DOHH2 (cell line): ENCODE data around the gene SPATA17.

Experiments
- H3F3A ChIP-seq: fragments of 200-600 bp; sonication (generic), shearing (Covaris generic); 2 replicates; pipeline ENCODE4 v1.6.0; 2016; ENCODE audit warnings: antibody characterized with exemption, mild to moderate bottlenecking; ENCODE audit not compliant: control insufficient read depth, insufficient read depth
- H3K27ac ChIP-seq: fragments of 200-600 bp; sonication (generic); 2 replicates; pipeline ENCODE4 v1.5.1; 2014; ENCODE audit warnings: low read depth, mild to moderate bottlenecking, low read length, moderate library complexity
- H3K27me3 ChIP-seq: fragments of 200-600 bp; sonication (generic); 2 replicates; pipeline ENCODE4 v1.6.1; 2014; ENCODE audit warnings: mild to moderate bottlenecking, low read length, mixed read lengths; ENCODE audit not compliant: control insufficient read depth
- H3K36me3 ChIP-seq: fragments of 200-600 bp; sonication (generic); 2 replicates; pipeline ENCODE4 v1.6.1; 2014; ENCODE audit warnings: mild to moderate bottlenecking, low read length, moderate library complexity, mixed read lengths; ENCODE audit not compliant: control insufficient read depth
- H3K4me1 ChIP-seq: fragments of 200-600 bp; sonication (generic); 2 replicates; pipeline ENCODE4 v1.6.1; 2014; ENCODE audit warnings: mild to moderate bottlenecking, low read length, mixed read lengths; ENCODE audit not compliant: control insufficient read depth
- H3K4me2 ChIP-seq: fragments of 200-600 bp; sonication (generic); 2 replicates; pipeline ENCODE4 v1.6.0; 2014; ENCODE audit warnings: mild to moderate bottlenecking, low read length, moderate library complexity
- H3K4me3 ChIP-seq: fragments of 200-600 bp; sonication (generic); 2 replicates; pipeline ENCODE4 v1.5.1; 2014; ENCODE audit warnings: mild to moderate bottlenecking, low read length, mixed read lengths
- H3K79me2 ChIP-seq: fragments of 200-600 bp; sonication (generic); 2 replicates; pipeline ENCODE4 v1.6.1; 2014; ENCODE audit warnings: mild to moderate bottlenecking, low read length, mixed read lengths; ENCODE audit not compliant: control insufficient read depth
- H3K9me2 ChIP-seq: fragments of 200-600 bp; sonication (generic); replicated peaks from 2 replicates; pipeline ENCODE4 v1.6.1; 2014; ENCODE audit warnings: mild to moderate bottlenecking, low read length, mixed read lengths; ENCODE audit not compliant: control insufficient read depth
- H3K9me3 ChIP-seq: fragments of 200-600 bp; sonication (generic); 2 replicates; pipeline ENCODE4 v1.6.1; 2014; ENCODE audit warnings: antibody characterized with exemption, low read length, mixed read lengths; ENCODE audit not compliant: control insufficient read depth, insufficient read depth
- H4K20me1 ChIP-seq: fragments of 200-600 bp; sonication (generic); 2 replicates; pipeline ENCODE4 v1.6.0; 2014; ENCODE audit warnings: low read depth, mild to moderate bottlenecking, antibody characterized with exemption, low read length, moderate library complexity; ENCODE audit not compliant: control insufficient read depth, insufficient read depth
- EZH2phosphoT487 ChIP-seq: fragments of 200-600 bp; sonication (generic); IDR thresholded peaks from 2 replicates; pipeline ENCODE4 v1.6.1; 2017; ENCODE audit warnings: borderline replicate concordance, mild to moderate bottlenecking, antibody characterized with exemption, low read length, moderate library complexity, mixed read lengths
- TF ChIP-seq, protein P1 (sequence below): fragments of 200-600 bp; sonication (generic); IDR thresholded peaks from one replicate; pipeline ENCODE4 v1.5.1; 2014; ENCODE audit warnings: antibody characterized with exemption, mild to moderate bottlenecking, low read depth, low read length; ENCODE audit not compliant: poor library complexity, severe bottlenecking

The SPATA17 gene

DNA sequence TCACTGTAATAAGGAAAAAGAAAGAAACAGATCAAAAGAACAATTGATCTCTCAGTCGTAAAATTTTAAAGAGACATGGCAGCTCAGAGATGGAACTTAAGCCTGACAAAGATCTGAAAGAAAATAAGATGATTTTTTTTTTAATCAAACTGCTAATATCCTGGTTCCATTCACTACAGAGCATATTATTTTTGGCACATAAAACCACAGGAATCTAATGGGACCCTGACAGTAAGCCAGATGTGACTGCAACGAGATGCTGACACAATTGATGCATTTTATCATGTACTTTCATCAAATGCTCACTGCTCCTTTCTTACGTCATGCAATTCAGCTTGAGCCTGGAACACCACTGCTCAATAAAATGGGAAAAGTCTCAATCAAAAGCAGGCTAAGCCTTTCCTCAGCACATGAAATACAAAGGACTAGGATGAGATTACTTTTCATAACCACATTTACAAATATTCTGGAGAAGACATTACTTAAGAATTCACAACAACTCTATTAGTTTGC is 16.9 kb upstream of the SPATA17 start:
- no peaks in the 10 kb centered on the region for H3K9me2 ChIP-seq
- no peak overlapping the region for H3K4me3 ChIP-seq
- TF ChIP-seq, protein P1, sequence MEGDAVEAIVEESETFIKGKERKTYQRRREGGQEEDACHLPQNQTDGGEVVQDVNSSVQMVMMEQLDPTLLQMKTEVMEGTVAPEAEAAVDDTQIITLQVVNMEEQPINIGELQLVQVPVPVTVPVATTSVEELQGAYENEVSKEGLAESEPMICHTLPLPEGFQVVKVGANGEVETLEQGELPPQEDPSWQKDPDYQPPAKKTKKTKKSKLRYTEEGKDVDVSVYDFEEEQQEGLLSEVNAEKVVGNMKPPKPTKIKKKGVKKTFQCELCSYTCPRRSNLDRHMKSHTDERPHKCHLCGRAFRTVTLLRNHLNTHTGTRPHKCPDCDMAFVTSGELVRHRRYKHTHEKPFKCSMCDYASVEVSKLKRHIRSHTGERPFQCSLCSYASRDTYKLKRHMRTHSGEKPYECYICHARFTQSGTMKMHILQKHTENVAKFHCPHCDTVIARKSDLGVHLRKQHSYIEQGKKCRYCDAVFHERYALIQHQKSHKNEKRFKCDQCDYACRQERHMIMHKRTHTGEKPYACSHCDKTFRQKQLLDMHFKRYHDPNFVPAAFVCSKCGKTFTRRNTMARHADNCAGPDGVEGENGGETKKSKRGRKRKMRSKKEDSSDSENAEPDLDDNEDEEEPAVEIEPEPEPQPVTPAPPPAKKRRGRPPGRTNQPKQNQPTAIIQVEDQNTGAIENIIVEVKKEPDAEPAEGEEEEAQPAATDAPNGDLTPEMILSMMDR, result no peak
- no peak for TF ChIP-seq EZH2phosphoT487
- H3K36me3 ChIP-seq, result peaks cover 20% of the 10 kb centered on the region
- no peaks in the 10 kb centered on the region for H3K27me3 ChIP-seq
- H4K20me1 ChIP-seq, result no peaks in the 10 kb centered on the region
- no peaks in the 10 kb centered on the region for H3K9me3 ChIP-seq
- H3F3A ChIP-seq, result no peaks in the 10 kb centered on the region
- H3K4me2 ChIP-seq, result no peak overlapping the region
- peaks cover 13% of the 10 kb centered on the region for H3K79me2 ChIP-seq
- no peaks in the 10 kb centered on the region for H3K4me1 ChIP-seq
- no peak overlapping the region for H3K27ac ChIP-seq

DNA sequence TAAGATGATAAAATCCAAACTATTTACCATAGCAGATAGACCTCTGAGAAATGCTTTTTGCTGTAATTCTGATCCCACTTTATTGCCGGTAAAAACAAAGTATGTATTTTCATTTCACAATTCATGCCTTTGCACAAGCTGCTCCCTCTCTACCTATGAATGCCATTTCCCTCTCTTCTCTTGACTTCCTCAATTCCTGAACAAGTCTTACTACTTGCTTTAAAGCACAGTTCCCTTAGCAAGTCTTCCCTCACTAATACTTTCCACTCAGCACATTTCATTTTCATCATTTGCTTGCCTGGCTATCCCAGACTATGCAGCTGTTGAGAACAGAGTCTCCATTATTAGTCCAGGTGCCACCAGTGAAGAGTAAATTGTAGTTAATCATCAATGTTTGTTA is 14.0 kb upstream of the SPATA17 start:
- no peaks in the 10 kb centered on the region for H3K9me3 ChIP-seq
- H3F3A ChIP-seq, result no peaks in the 10 kb centered on the region
- H3K27ac ChIP-seq, result no peak overlapping the region
- no peak overlapping the region for H3K4me2 ChIP-seq
- H3K27me3 ChIP-seq, result no peaks in the 10 kb centered on the region
- H4K20me1 ChIP-seq, result no peaks in the 10 kb centered on the region
- no peaks in the 10 kb centered on the region for H3K4me1 ChIP-seq
- no peak overlapping the region for H3K4me3 ChIP-seq
- peaks cover 27% of the 10 kb centered on the region for H3K79me2 ChIP-seq
- peaks cover 13% of the 10 kb centered on the region for H3K36me3 ChIP-seq
- H3K9me2 ChIP-seq, result no peaks in the 10 kb centered on the region
- TF ChIP-seq EZH2phosphoT487, result no peak
- TF ChIP-seq, protein P1, result no peak

DNA sequence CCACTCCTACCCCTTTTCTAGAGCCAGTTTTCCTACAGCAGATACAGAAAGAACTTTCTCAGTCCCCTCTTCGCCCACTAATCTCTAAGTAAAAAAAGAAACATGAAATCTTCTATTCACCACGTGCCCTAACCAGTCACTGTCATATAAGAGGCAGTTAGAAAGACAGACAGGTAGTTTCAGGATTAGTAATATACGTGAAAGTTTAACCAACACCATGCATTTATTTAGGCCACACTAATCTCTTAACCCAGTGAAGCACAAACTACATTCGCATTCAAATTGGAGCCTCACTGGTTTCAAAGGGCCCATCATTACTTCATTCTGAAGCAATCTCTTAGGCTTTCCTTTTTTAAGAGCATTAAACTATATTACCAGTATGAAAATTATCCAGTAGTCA is 10.3 kb upstream of the SPATA17 start:
- TF ChIP-seq, protein P1, result no peak
- TF ChIP-seq EZH2phosphoT487, result no peak
- Histone ChIP-seq H3K4me1 (no peaks in the 10 kb centered on the region), H3K4me3 (no peak overlapping the region), H3K36me3 (peaks cover 7% of the 10 kb centered on the region), H3K79me2 (peaks cover 56% of the 10 kb centered on the region), H3K4me2 (no peak overlapping the region), H3K9me2 (no peaks in the 10 kb centered on the region), H3F3A (no peaks in the 10 kb centered on the region), H3K27me3 (no peaks in the 10 kb centered on the region), H4K20me1 (no peaks in the 10 kb centered on the region), H3K27ac (no peak overlapping the region), H3K9me3 (no peaks in the 10 kb centered on the region)

DNA sequence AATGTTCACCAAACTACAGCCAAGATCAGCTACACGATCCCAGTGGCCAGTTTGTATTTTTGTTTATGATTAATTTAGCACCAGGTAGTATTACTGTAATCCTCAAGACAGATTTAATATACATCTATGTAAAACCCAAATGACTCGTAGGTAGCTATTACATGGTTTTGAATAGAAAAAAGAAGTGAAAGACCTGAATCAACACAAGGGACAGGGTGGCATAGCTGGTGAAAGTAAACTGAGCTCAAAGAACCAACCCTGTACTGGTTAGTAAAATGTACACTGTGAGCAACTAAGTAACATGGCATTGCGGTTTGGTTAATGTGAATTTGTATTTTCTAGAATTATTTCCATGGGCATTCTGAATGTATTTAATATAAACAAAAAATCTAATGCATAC is 9.1 kb upstream of the SPATA17 start:
- peaks cover 7% of the 10 kb centered on the region for H3K36me3 ChIP-seq
- no peaks in the 10 kb centered on the region for H3F3A ChIP-seq
- H3K27me3 ChIP-seq, result no peaks in the 10 kb centered on the region
- H3K79me2 ChIP-seq, result peaks cover 63% of the 10 kb centered on the region
- no peaks in the 10 kb centered on the region for H3K4me1 ChIP-seq
- no peak overlapping the region for H3K27ac ChIP-seq
- H3K4me3 ChIP-seq, result no peak overlapping the region
- H3K9me2 ChIP-seq, result no peaks in the 10 kb centered on the region
- TF ChIP-seq, protein P1, result no peak
- no peak for TF ChIP-seq EZH2phosphoT487
- H3K4me2 ChIP-seq, result no peak overlapping the region
- no peaks in the 10 kb centered on the region for H4K20me1 ChIP-seq
- no peaks in the 10 kb centered on the region for H3K9me3 ChIP-seq
